ENCODE data around the gene GADD45A. TPM values are rescaled to one million over a fixed set of nuclear protein-coding genes. Genes with fewer than 3 reads are reported as not detected.
A peak's percentile ranks its signal among the peaks of the same experiment; 100 is the strongest.

Gene GADD45A
- polyA plus RNA-seq, 1 of the 3 experiments (the other 2 are of a cell fraction) = 164 TPM

- CTCF ChIA-PET = interaction anchor here (0.8 to 1.3 kb wide), 3 partner anchors 9 to 180 kb away, joined by 3 to 6 read pairs (median 3); no protein-coding TSS in a partner anchor
- no peaks in the 10 kb centered on the region for H3K36me3 ChIP-seq (replicated peaks in 1 of 2; ENCODE audit: control insufficient read depth in 1 of 2, insufficient read depth in 2 of 2, low read length in 1 of 2)
- H3K4me2 ChIP-seq = no peak overlapping the region
- peaks cover 20% of the 10 kb centered on the region for H3F3A ChIP-seq (replicated peaks; ENCODE audit: insufficient read depth)
- peak overlapping the region in 1 of 2 experiments; percentile 58; a peak in 1 of 4 replicates for H3K27ac ChIP-seq (ENCODE audit: low read depth in 2 of 2, low read length in 1 of 2)
- no peaks in the 10 kb centered on the region for H3K9me3 ChIP-seq
- H3K9ac ChIP-seq = no peak overlapping the region
- H4K20me1 ChIP-seq (ENCODE audit: insufficient read depth) = no peaks in the 10 kb centered on the region
- TF ChIP-seq IRF3 (IDR thresholded peaks at IDR 0.05; ENCODE audit: low read depth, low read length) (no peak), ELF1 (IDR thresholded peaks at IDR 0.05) (no peak), TAF1 (IDR thresholded peaks at IDR 0.05; ENCODE audit: borderline replicate concordance, low read depth, low read length) (no peak), RFX5 (IDR thresholded peaks at IDR 0.05; ENCODE audit: low read length) (no peak), CTCF (IDR thresholded peaks at IDR 0.05) (no peak), MXI1 (IDR thresholded peaks at IDR 0.05; ENCODE audit: low read depth, low read length) (no peak), EZH2phosphoT487 (IDR thresholded peaks at IDR 0.05; ENCODE audit: borderline replicate concordance, low read depth) (no peak), NFIC (IDR thresholded peaks at IDR 0.05; ENCODE audit: borderline replicate concordance) (no peak), MAX (IDR thresholded peaks at IDR 0.05; ENCODE audit: low read depth) (no peak), FOXJ3 (CRISPR knock-in tag; IDR thresholded peaks at IDR 0.05) (no peak), TCF12 (IDR thresholded peaks at IDR 0.05) (no peak), GATA2 (CRISPR knock-in tag; IDR thresholded peaks at IDR 0.05) (no peak), SIN3A (IDR thresholded peaks at IDR 0.05; ENCODE audit: borderline replicate concordance, low read depth, low read length) (no peak), SMC3 (IDR thresholded peaks at IDR 0.05; ENCODE audit: low read depth, low read length) (no peak), EP300 (IDR thresholded peaks at IDR 0.05; ENCODE audit: borderline replicate concordance in 1 of 2, low read depth in 1 of 2, low read length in 1 of 2) (no peak), FOXM1 (IDR thresholded peaks at IDR 0.05; ENCODE audit: low read depth) (no peak), MEF2A (IDR thresholded peaks at IDR 0.05; ENCODE audit: borderline replicate concordance, low read depth) (no peak), REST (IDR thresholded peaks at IDR 0.05; ENCODE audit: low read depth, low read length) (no peak), JUND (IDR thresholded peaks at IDR 0.05) (no peak), USF1 (IDR thresholded peaks at IDR 0.05; ENCODE audit: borderline replicate concordance, low read depth) (no peak)
- H3K4me3 ChIP-seq (ENCODE audit: low read depth in 2 of 2, low read length in 1 of 2) = no peak overlapping the region
- POLR2A ChIA-PET = interaction anchor here (1.4 kb wide), 1 partner anchor 30 kb away, joined by 3 read pairs; the partner anchor contains the start of gene GADD45A
- DNase-seq = no peak
- H3K9me2 ChIP-seq = no peaks in the 10 kb centered on the region
- H3K27me3 ChIP-seq (ENCODE audit: insufficient read depth) = no peaks in the 10 kb centered on the region
- no peak overlapping the region for H2AFZ ChIP-seq (ENCODE audit: low read depth)
- 91% methylated on average over 2 of the region's 2 CpGs for WGBS (ENCODE audit: low lambda C conversion rate)
- H3K4me1 ChIP-seq (ENCODE audit: control insufficient read depth in 1 of 2, insufficient read depth in 2 of 2, low read depth in 1 of 2, low read length in 1 of 2) = peaks cover 51 to 53% of the 10 kb centered on the region in 2 experiments
- H3K79me2 ChIP-seq (ENCODE audit: insufficient read depth) = peaks cover 57% of the 10 kb centered on the region
Measured at GRCh38 chr1:67715819-67716218, 30.8 kb downstream of the GADD45A start.

Data from SK-N-SH (cell line).